B cell (primary cell): ENCODE measurements around the gene GRB10. TPM values are rescaled to one million over a fixed set of nuclear protein-coding genes. Genes with fewer than 3 reads are reported as not detected.

Experiments
- ATAC-seq: fragments of 200-7000 bp; cut with Tn5 transposase; one replicate; pipeline ENCODE4 v1.10.0; 2021; ENCODE audit warnings: low read depth, mild to moderate bottlenecking, moderate number of reproducible peaks, moderate library complexity
- CTCF ChIA-PET: fragments of 350-600 bp; sonication (Branson Sonifier 250); formaldehyde crosslinking; loops from one replicate; lab custom pipeline; 2021; ENCODE audit warnings: antibody characterized with exemption, inconsistent platforms; lab: Charles Lee
- POLR2A ChIA-PET: fragments of 350-600 bp; sonication (Branson Sonifier 250); formaldehyde crosslinking; loops from one replicate; lab custom pipeline; 2021; ENCODE audit warnings: antibody characterized with exemption; lab: Charles Lee
- DNase-seq: peaks from one replicate; pipeline ENCODE4 v3.0.0; 2013
- H2AFZ ChIP-seq: 2 replicates; pipeline ENCODE4 v1.6.1; 2012; ENCODE audit warnings: mild to moderate bottlenecking, low read depth, low read length; ENCODE audit not compliant: insufficient read depth, poor library complexity, severe bottlenecking
- H3K27ac ChIP-seq, 2 donors: 1 replicate in 1 of 2; 2 replicates in 1 of 2; pipeline ENCODE4 v1.5.1; 2012 to 2013; ENCODE audit warnings: low read length in 2 of 2, mild to moderate bottlenecking in 2 of 2, moderate library complexity in 1 of 2
- H3K27me3 ChIP-seq, 4 experiments: fragments of 200-600 bp in 1 of 4; sonication (generic) in 1 of 4; replicated peaks in 1 of 4; 1 replicate in 2 of 4; 2 replicates in 2 of 4; pipeline versions ENCODE4 v1.6.1 to v1.7.0; 2013 to 2016; ENCODE audit warnings: low read length in 3 of 4, mild to moderate bottlenecking in 2 of 4, mixed read lengths in 1 of 4, moderate library complexity in 1 of 4; ENCODE audit not compliant: insufficient read depth in 4 of 4, control insufficient read depth in 3 of 4; ENCODE audit errors: control extremely low read depth in 1 of 4
- H3K36me3 ChIP-seq, 2 experiments: replicated peaks in 1 of 2; 1 replicate in 1 of 2; 2 replicates in 1 of 2; pipeline versions ENCODE4 v1.6.1 to v1.7.1; 2013; ENCODE audit warnings: low read length in 1 of 2; ENCODE audit not compliant: insufficient read depth in 2 of 2, control insufficient read depth in 1 of 2; ENCODE audit errors: control extremely low read depth in 1 of 2, extremely low read depth in 1 of 2
- H3K4me1 ChIP-seq, 2 donors: fragments of 200-600 bp in 1 of 2; sonication (generic) in 1 of 2; 1 replicate in 1 of 2; 2 replicates in 1 of 2; pipeline versions ENCODE4 v1.5.1 to v1.6.1; 2013 to 2017; ENCODE audit warnings: low read length in 2 of 2; ENCODE audit not compliant: control insufficient read depth in 2 of 2, insufficient read depth in 2 of 2
- H3K4me2 ChIP-seq: replicated peaks from 2 replicates; pipeline ENCODE3; 2012; ENCODE audit warnings: mild to moderate bottlenecking, low read depth, low read length; ENCODE audit not compliant: poor library complexity, severe bottlenecking
- H3K4me3 ChIP-seq, 5 experiments: fragments of 200-600 bp in 1 of 5; sonication (generic) in 1 of 5; 1 replicate in 3 of 5; 2 replicates in 2 of 5; pipeline versions ENCODE4 v1.5.1 to v1.7.0; 2011 to 2016; ENCODE audit warnings: low read length in 4 of 5, mild to moderate bottlenecking in 4 of 5, low read depth in 2 of 5, control low read depth in 1 of 5, moderate library complexity in 1 of 5; ENCODE audit not compliant: insufficient read depth in 1 of 5; ENCODE audit errors: control extremely low read depth in 1 of 5, extremely low read depth in 1 of 5
- H3K79me2 ChIP-seq: fragments of 200-600 bp; sonication (generic); one replicate; pipeline ENCODE4 v1.6.0; 2016; ENCODE audit warnings: low read length; ENCODE audit not compliant: control insufficient read depth, insufficient read depth
- H3K9ac ChIP-seq: fragments of 200-600 bp; sonication (generic); 2 replicates; pipeline ENCODE4 v1.6.1; 2017; ENCODE audit warnings: mild to moderate bottlenecking, low read length, moderate library complexity
- H3K9me3 ChIP-seq, 3 donors: one replicate each; pipeline versions ENCODE4 v1.6.1 to v1.7.1; 2013; ENCODE audit warnings: low read length in 2 of 3; ENCODE audit not compliant: control insufficient read depth in 2 of 3, insufficient read depth in 1 of 3; ENCODE audit errors: control extremely low read depth in 1 of 3
- H4K20me1 ChIP-seq: 2 replicates; pipeline ENCODE4 v1.6.0; 2012; ENCODE audit warnings: mild to moderate bottlenecking, low read length; ENCODE audit not compliant: insufficient read depth, control insufficient read depth, poor library complexity, severe bottlenecking
- H3K27ac Mint-ChIP-seq: one replicate; pipeline ENCODE4 v1.8.0; 2021; ENCODE audit warnings: mixed read lengths
- H3K27me3 Mint-ChIP-seq: one replicate; pipeline ENCODE4 v1.8.0; 2021; ENCODE audit warnings: mixed read lengths
- H3K4me1 Mint-ChIP-seq: one replicate; pipeline ENCODE4 v1.8.0; 2021; ENCODE audit warnings: mixed read lengths
- H3K4me3 Mint-ChIP-seq: one replicate; pipeline ENCODE4 v1.8.0; 2021; ENCODE audit warnings: mixed read lengths
- H3K9me3 Mint-ChIP-seq: one replicate; pipeline ENCODE4 v1.8.0; 2022; ENCODE audit warnings: mixed read lengths; ENCODE audit not compliant: insufficient read depth
- EZH2 ChIP-seq: IDR thresholded peaks from 2 replicates; pipeline ENCODE4 v1.6.1; 2012; ENCODE audit warnings: borderline replicate concordance, low read depth, mild to moderate bottlenecking, moderate library complexity, low read length; ENCODE audit not compliant: insufficient read depth, poor library complexity, severe bottlenecking
- whole genome bisulfite sequencing: methylation state at CpG from one replicate; pipeline ENCODE4 v1.1.5; 2013; ENCODE audit warnings: missing lambda C conversion rate; ENCODE audit not compliant: insufficient coverage; 5-methylcytosine and 5-hydroxymethylcytosine counted together
- intact Hi-C: fragments of 100-400 bp; cut with micrococcal nuclease; formaldehyde crosslinking; loops from one replicate; pipeline ENCODE4 v1.10.0; 2022
- polyA plus RNA-seq: library from polyadenylated mRNA; depleted of rRNA; stranded (reverse); fragments of >200 nt; gene quantifications from 2 replicates; pipeline ENCODE4 v1.2.3, GENCODE V29; 2012
- total RNA-seq, 2 donors: library from RNA; stranded (reverse); fragments of 120-200 nt in 1 of 2; gene quantifications; 1 replicate in 1 of 2; 2 replicates in 1 of 2; pipeline versions ENCODE4 v1.2.3 to v1.2.4, GENCODE V29; 2013 to 2022
- TF ChIP-seq, protein P1 (sequence below): fragments of 200-600 bp; IDR thresholded peaks from one replicate; pipeline ENCODE4 v1.8.0; 2022; ENCODE audit warnings: antibody characterized with exemption, mild to moderate bottlenecking

Gene GRB10
- total and polyA plus RNA-seq, 2 donors (not counting 1 experiment from before 2014, with no cell fraction given) = 0.04 TPM; not detected in 1

GRCh38 chr7:50766106-50766848 is 16.4 kb downstream of the GRB10 start:
- no peak overlapping the region for H3K27ac Mint-ChIP-seq
- Histone ChIP-seq H3K4me3 (no peak overlapping the region), H3K79me2 (no peaks in the 10 kb centered on the region), H3K9me3 (peaks cover 0 to 5% (median 0%) of the 10 kb centered on the region in 3 donors), H2AFZ (no peak overlapping the region), H3K27ac (no peak overlapping the region), H3K27me3 (no peaks in the 10 kb centered on the region), H3K4me2 (no peak overlapping the region), H3K36me3 (no peaks in the 10 kb centered on the region), H4K20me1 (no peaks in the 10 kb centered on the region), H3K9ac (no peak overlapping the region), H3K4me1 (no peaks in the 10 kb centered on the region)
- peaks cover 7% of the 10 kb centered on the region for H3K27me3 Mint-ChIP-seq
- peaks cover 8% of the 10 kb centered on the region for H3K4me1 Mint-ChIP-seq
- peaks cover 3% of the 10 kb centered on the region for H3K9me3 Mint-ChIP-seq
- POLR2A ChIA-PET = no interaction called here
- DNase-seq (no peak), ATAC-seq (no peak)
- WGBS = 50% methylated on average over 1 of the region's 5 CpGs
- TF ChIP-seq, protein P1, sequence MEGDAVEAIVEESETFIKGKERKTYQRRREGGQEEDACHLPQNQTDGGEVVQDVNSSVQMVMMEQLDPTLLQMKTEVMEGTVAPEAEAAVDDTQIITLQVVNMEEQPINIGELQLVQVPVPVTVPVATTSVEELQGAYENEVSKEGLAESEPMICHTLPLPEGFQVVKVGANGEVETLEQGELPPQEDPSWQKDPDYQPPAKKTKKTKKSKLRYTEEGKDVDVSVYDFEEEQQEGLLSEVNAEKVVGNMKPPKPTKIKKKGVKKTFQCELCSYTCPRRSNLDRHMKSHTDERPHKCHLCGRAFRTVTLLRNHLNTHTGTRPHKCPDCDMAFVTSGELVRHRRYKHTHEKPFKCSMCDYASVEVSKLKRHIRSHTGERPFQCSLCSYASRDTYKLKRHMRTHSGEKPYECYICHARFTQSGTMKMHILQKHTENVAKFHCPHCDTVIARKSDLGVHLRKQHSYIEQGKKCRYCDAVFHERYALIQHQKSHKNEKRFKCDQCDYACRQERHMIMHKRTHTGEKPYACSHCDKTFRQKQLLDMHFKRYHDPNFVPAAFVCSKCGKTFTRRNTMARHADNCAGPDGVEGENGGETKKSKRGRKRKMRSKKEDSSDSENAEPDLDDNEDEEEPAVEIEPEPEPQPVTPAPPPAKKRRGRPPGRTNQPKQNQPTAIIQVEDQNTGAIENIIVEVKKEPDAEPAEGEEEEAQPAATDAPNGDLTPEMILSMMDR = no peak
- TF ChIP-seq EZH2 = no peak
- CTCF ChIA-PET = no interaction called here
- intact Hi-C loops = no loop called here
- H3K4me3 Mint-ChIP-seq = no peak overlapping the region

GRCh38 chr7:50762337-50762736 is 20.4 kb downstream of the GRB10 start:
- H3K27me3 Mint-ChIP-seq = peaks cover 4% of the 10 kb centered on the region
- no peaks in the 10 kb centered on the region for H3K27me3 ChIP-seq
- DNase-seq (no peak), ATAC-seq (no peak)
- peaks cover 4% of the 10 kb centered on the region for H3K4me1 Mint-ChIP-seq
- no peaks in the 10 kb centered on the region for H3K79me2 ChIP-seq
- H3K36me3 ChIP-seq = no peaks in the 10 kb centered on the region
- no peak overlapping the region for H3K4me3 ChIP-seq
- CTCF ChIA-PET = no interaction called here
- H3K4me2 ChIP-seq = no peak overlapping the region
- no peak overlapping the region for H3K9ac ChIP-seq
- H3K9me3 Mint-ChIP-seq = peaks cover 3% of the 10 kb centered on the region
- no CpG with 5 or more reads among the region's 2 CpGs for WGBS
- no peaks in the 10 kb centered on the region for H4K20me1 ChIP-seq
- no peak overlapping the region for H3K27ac ChIP-seq
- H3K4me1 ChIP-seq = no peaks in the 10 kb centered on the region
- H3K4me3 Mint-ChIP-seq = no peak overlapping the region
- TF ChIP-seq EZH2 = no peak
- TF ChIP-seq, protein P1 = no peak
- POLR2A ChIA-PET = no interaction called here
- H3K27ac Mint-ChIP-seq = no peak overlapping the region
- peaks cover 0 to 5% (median 0%) of the 10 kb centered on the region in 3 donors for H3K9me3 ChIP-seq
- intact Hi-C loops = no loop called here
- no peak overlapping the region for H2AFZ ChIP-seq
